ENCODE measurements around the gene NAP1L4.

NAP1L4 gene

DNA sequence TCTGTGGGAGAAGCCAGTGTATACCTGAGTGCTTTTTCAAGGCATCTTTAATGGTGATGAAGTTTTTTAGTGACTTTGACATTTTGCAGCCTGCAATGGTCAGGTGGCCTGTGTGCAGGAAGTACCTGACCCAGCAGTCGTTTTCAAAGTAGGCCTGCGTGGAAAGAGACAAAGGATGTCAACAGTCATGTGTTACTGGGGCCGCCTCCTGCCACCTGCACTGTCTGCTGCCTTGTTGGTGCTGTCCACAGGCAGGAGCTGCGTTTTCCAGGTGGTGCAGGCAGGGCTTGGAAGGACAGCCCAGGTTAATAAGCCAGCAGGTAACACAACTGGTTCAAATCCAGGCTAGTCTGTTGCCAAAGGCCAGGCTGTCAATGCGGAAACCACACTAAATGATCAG, 26.5 kb upstream of the NAP1L4 start:
- TF ChIP-seq ZNF274 (IDR thresholded peaks at IDR 0.05; ENCODE audit: low read depth, low read length): no peak

DNA sequence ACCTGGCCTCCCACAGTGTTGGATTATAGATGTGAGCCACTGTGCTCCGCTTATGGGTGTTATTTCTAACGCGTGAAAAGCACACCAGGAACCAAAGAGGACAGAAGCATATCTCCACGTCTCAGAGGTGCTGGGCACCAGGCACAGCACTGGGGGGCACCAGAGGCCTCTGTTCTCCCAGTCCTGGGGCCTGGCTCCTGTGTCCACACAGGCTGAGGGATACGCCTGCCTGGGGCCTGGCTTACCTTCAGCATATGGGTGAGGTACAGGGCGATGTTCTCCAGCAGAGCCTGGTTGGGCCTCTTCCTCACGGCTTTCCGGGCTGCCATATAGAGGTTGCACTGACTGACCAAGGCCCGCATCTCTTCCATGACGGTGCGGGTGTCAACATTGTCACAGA, 24.7 kb upstream of the NAP1L4 start:
- no peak overlapping the region for H3K4me3 ChIP-seq (ENCODE audit: low read length)
- no peak for TF ChIP-seq ZNF274 (IDR thresholded peaks at IDR 0.05; ENCODE audit: low read depth, low read length)

More for the DNA sequence above, 26.5 kb upstream of the NAP1L4 start:
- H3K4me3 ChIP-seq (ENCODE audit: low read length): no peak overlapping the region

DNA sequence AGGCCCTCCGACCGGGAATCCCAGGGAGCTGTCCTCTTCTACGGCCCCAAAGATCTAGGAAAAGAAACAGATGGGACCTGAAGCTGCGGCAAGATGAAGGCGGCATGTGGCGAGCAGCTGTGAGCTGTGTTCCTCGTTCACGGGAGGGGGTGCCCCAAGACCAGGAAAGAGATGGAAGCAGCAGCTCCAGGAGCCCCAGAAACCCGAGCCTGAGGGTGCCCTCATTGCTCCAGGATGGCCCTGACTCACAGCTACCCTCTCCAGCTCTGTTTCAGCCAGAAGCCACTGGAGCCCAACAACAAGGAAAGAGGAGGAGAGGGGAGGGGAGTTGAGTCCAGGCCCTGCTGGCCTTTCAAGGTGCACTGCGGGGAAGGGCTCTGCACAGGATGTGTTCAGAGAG, 23.7 kb upstream of the NAP1L4 start:
- no peak for TF ChIP-seq ZNF274 (IDR thresholded peaks at IDR 0.05; ENCODE audit: low read depth, low read length)

GRCh38 chr11:3014943-3015342, 22.8 kb upstream of the NAP1L4 start:
- TF ChIP-seq ZNF274 (IDR thresholded peaks at IDR 0.05; ENCODE audit: low read depth, low read length): no peak
- no peak overlapping the region for H3K4me3 ChIP-seq (ENCODE audit: low read length)

More for the DNA sequence above, 23.7 kb upstream of the NAP1L4 start:
- H3K4me3 ChIP-seq (ENCODE audit: low read length): no peak overlapping the region

DNA sequence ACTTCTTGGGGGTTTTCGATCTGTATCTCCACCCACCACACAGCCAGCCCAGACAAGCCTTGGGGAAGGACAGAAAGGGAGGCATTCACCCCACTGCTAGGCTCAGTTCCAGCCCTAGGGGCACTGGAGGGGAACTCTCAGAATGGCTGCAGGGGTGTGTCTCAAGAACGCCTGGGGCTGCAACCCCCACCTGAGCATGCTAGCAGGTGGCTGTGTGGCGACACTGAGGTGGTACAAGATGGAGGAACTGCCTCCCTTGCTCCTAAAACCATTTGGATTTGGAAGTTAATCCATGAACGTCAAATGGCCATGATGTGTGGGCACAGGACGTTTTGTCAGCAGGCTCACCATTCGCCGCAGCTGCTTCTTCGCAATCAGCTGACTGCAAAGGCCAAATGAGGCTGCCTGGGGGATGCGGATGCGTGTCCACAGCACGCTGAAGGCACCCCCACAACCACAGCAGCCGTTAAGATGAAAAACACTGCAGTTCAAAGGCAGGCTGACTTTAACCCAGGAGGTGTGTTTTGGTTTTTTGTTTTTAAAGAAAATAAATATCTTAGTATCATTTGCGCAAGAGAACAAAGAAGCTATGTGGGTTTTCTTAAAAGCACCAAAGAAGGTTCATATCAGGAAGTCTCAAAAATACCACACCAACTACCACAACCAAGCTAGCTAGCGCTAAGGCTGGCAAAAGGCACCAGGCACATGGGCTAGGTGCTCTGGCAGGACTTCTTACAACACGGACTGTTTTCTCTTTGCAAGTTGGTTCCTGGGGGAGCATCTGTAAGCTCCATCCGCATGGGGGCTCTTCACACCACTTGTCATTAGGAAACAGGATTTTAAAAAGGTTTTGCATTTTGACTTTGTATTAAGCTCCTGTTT, 22.2 kb upstream of the NAP1L4 start:
- TF ChIP-seq ZNF274 (IDR thresholded peaks at IDR 0.05; ENCODE audit: low read depth, low read length): no peak

GRCh38 chr11:3011891-3012885, 20.1 kb upstream of the NAP1L4 start:
- no peak overlapping the region for H3K4me3 ChIP-seq (ENCODE audit: low read length)
- no peak for TF ChIP-seq ZNF274 (IDR thresholded peaks at IDR 0.05; ENCODE audit: low read depth, low read length)

More for the DNA sequence above, 22.2 kb upstream of the NAP1L4 start:
- no peak overlapping the region for H3K4me3 ChIP-seq (ENCODE audit: low read length)

DNA sequence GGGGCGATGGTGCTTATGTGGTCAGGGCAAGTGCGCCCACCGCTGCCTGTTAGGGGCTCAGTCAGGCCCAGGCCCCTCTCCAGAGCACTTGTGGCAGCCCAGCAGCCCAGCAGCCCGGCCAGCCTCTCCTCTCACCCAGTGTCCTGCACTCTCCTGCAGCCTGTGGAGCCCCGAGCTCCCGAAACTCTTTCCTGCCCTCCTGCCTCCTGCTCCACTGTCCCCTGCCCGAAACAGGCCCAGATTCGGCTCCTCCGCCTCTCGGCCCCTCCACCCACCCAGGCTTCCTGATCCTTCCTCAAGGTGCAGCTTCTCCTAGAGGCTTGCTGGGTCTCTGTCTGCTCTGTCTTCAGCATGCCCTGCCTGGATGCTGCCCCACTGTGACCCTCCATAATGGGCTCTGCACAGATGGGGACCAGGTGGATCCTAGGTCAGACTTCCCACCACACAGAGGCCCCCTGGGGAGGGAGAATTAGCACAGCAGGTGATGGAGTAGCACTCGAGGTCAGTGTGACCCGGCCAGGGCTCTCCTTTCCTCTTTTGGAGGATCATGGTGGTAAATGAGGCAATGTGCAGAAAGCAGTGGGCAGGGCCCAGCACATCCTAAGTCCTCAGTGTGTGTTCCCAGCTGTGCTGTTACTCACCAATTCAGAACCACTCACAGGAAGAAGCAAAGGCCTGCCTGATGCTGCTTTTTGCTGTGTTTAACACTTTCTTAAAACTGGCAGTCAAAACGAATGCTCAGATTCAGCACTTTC, 18.6 kb upstream of the NAP1L4 start:
- no peak for TF ChIP-seq ZNF274 (IDR thresholded peaks at IDR 0.05; ENCODE audit: low read depth, low read length)
- no peak overlapping the region for H3K4me3 ChIP-seq (ENCODE audit: low read length)

DNA sequence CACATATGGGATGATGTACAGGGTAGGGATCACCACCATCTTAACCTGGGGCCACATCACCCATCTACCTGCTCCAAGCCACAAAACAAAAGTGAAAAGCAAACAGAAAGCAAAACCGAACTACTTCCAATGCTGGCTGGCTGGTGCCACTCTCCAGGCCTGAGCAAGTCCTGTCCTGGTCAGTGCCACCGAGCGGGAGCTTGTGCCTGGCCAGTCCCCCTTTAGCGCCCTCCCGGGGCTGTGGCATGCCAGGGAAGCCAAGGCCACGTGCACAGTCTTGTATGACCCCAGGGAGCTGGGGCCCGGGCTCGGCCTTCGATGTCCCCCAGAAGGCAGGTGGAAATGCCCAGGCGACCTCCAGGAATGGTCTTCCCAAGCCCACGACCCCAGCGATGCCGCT, 17.9 kb upstream of the NAP1L4 start:
- TF ChIP-seq ZNF274 (IDR thresholded peaks at IDR 0.05; ENCODE audit: low read depth, low read length): no peak
- H3K4me3 ChIP-seq (ENCODE audit: low read length): no peak overlapping the region

DNA sequence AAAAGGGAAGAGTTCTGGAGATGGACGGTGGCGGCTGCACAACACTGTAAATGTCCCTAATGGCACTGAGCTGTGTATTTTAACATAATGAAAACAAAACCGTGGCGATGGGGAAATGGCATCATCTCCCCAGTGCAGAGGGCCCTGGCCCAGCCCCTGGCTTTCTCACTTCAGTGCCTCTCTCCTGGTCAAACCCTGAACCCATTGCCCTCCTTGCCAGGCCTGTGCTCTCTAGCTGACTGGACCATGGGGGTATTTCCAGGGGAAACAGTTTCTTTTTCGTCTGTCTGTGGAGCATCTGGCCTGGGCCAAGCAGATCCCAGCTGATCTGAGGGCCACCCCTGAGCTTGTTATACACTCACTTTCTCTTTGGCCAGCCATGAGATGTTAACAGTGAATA, 17.4 kb upstream of the NAP1L4 start:
- TF ChIP-seq ZNF274 (IDR thresholded peaks at IDR 0.05; ENCODE audit: low read depth, low read length): no peak
- no peak overlapping the region for H3K4me3 ChIP-seq (ENCODE audit: low read length)

DNA sequence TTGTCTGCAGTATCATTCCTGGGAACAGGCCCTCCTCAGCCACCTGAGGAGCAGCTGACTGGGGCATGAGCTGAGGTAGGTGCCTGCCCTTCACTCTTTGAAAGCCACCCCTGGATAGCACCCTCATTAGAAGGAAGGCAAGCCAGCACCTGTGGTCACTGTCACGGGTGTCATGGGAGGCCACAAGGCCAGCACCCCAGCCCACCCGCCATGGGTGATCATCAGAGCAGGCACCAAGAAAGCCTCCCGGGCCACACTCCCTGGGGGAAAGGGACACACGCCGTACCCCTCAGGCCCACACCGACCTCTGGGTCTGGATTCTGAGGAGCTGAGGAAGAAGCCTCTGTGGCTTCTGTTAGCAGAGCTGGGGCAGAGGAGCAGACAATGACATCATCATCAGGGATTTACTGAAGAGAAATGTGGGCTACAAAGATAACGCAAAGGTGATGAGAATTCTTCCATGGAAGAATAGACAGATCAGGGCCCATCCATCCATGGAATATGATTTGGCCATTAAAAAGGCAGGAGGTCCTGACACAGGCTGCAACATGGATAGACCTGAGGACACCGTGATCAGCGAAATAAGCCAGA, 16.7 kb upstream of the NAP1L4 start:
- H3K4me3 ChIP-seq (ENCODE audit: low read length): no peak overlapping the region
- TF ChIP-seq ZNF274 (IDR thresholded peaks at IDR 0.05; ENCODE audit: low read depth, low read length): no peak

DNA sequence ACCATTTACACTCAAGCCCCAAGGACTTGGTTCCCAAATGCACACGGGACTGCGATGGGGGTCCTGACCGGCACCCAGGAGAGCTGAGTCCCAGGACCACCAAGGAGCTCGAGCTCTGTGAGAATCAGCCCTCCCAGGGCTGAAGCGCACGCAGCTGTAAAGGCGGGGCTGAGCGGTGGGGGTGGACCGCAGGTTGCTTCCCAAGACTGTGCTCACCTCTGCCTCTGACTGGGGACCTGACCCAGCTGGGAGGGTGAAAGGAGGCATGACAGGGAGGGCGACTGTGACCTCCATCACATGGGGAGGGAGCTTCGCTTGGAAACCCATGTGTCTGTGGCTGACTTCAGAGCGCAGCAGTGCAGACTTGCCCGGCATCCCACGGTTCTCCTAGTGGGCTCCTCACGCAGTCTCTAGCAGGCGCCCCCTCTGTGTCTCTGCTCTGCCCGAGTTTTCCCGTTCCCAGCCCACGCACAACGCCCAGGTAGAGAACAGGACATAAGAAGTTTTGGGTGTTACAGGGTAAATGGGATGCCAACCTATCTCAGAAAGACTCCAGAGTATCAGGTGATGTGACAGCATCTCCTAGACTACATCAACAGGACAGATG, 15.4 kb upstream of the NAP1L4 start:
- no peak overlapping the region for H3K4me3 ChIP-seq (ENCODE audit: low read length)
- no peak for TF ChIP-seq ZNF274 (IDR thresholded peaks at IDR 0.05; ENCODE audit: low read depth, low read length)

DNA sequence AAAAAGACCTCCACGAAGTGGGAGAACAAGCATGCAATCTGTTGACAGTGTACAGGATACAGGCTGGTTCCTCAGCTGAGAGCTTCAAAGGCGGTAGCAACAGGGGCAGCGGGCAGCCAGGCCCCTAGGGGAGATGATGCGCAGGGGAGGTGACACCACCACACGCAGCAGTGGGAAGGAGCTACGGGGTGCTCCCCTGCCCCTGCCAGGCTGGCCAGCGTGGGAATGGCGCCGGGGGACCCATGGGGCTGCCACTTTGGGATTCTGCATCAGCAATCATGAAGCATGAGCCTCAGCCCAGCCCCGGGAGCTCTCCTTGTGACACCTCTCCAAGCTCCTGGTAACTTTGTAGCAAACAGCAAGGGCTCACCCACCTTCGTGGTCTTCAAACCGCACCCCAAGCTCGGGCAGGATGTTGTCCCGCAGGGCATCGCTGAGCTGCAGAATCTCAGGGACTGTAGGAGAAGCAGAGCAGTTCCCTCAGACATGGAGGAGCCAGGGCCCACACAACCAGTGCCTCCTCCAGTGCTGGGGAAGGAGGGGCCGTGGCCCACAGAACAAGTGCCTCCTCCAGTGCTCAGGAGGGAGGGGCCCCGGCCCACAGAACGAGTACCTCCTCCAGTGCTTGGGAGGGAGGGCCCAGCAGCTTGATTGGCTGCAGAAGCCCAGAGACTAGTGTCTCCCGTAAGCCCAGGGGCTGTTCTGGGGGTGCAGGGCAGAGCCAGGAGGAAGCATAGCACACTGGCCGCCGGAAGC, 14.6 kb upstream of the NAP1L4 start:
- TF ChIP-seq ZNF274 (IDR thresholded peaks at IDR 0.05; ENCODE audit: low read depth, low read length): no peak
- H3K4me3 ChIP-seq (ENCODE audit: low read length): no peak overlapping the region

All from GM08714 (cell line).